HG03108 (cell line): ENCODE results near the gene PATZ1.

Experiments
- ATAC-seq: cut with Tn5 transposase; IDR thresholded peaks from one replicate; pipeline ENCODE4 v1.9.1; 2021; ENCODE audit warnings: moderate library complexity; ENCODE audit not compliant: unreplicated experiment

PATZ1 gene

DNA sequence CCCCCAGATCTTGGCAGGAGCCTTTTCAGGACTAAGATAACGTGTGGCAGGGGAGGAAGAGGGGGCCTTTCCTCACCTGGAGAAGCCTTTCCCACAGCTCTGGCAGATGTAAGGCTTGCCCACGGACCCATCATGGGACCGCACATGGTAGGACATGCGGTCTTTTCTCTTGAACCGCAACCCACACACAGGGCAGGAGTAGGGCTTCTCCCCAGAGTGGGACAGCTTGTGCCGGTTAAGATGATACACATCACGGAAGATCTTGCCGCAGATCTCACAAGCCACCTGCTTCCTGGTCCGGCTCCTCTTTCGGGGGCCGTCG lies 1.9 kb downstream of the PATZ1 start:
- no peak for ATAC-seq

GRCh38 chr22:31343235-31344191 lies 2.6 kb downstream of the PATZ1 start:
- no peak for ATAC-seq

GRCh38 chr22:31342389-31343140 lies 3.6 kb downstream of the PATZ1 start:
- no peak for ATAC-seq

DNA sequence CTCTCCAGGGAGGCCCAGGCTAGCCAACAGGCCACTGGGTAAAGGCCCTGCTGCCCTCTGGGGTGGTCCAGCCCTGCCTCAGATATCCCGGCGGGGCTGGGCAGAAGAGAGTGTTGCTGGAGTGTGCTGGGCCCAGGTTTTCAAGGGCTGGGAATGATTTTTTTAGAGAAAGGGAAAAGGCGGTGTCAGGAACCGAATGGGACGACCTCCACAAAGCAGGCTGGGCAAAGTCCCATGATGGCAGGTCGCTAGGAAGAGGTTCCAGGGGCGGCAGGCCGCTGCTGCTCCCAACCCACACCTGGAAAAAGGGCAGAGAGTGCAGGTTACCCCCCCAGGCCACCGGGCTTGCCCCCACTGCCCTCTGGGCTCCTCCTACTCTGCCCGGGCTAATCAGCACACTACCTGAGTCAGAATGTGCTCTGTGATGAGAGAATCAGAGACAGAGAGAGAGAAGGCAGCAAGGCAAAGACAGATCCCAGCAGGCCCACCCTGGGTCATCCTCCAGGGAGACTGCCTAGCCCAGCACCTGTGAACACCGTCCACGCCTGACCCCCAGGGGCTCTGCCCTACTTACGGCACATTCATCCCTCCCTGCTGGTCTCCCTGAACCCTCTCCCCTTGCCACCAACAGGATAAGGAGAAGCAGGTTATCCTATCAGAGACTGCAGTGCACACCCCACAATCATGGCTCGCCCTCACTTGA lies 4.6 kb downstream of the PATZ1 start:
- ATAC-seq = no peak

GRCh38 chr22:31340765-31341247 lies 5.3 kb downstream of the PATZ1 start:
- no peak for ATAC-seq

DNA sequence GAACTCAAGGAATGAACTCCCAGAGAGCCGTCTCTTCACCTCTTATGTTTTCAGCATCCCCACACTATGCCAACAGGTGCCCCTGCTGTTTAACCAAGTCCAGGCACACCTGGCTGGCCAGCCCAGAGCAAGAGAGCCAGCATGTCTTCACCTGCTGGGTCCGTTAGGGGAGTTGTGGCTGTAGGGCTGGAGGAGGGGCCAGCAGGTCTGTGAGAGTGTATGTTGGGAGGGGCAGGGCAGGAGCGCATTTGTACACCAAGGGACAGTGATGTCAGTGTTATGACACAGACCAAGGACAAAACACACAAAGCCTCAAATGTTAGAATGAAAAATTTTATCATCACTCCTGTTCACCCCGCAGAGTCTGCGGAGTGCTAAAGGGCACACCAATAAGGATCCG lies 5.8 kb downstream of the PATZ1 start:
- ATAC-seq = no peak

- no peak for ATAC-seq
Measured at GRCh38 chr22:31339148-31339832, 6.9 kb downstream of the PATZ1 start.

GRCh38 chr22:31337178-31337577 lies 9.0 kb downstream of the PATZ1 start:
- no peak for ATAC-seq

DNA sequence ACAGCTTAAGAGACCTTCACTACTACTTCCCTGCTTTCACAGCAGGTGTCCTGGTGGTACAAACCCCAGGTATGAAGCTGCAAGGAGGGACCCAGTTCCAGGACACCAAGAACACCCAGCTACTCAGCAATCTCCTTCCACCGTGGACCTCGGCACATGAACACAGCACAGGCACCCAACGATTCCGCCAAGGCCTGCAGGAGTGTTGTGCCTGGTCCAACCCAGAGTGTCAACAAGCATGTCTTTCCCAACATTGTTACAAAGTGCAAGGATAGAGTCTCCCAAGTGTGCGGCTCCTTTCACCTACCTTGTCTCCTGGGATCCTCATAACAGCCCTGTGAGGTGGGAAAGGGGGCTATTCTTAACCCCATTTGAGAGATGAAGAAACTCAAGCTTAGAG lies 11.8 kb downstream of the PATZ1 start:
- no peak for ATAC-seq

GRCh38 chr22:31333641-31334040 lies 12.5 kb downstream of the PATZ1 start:
- ATAC-seq = no peak

DNA sequence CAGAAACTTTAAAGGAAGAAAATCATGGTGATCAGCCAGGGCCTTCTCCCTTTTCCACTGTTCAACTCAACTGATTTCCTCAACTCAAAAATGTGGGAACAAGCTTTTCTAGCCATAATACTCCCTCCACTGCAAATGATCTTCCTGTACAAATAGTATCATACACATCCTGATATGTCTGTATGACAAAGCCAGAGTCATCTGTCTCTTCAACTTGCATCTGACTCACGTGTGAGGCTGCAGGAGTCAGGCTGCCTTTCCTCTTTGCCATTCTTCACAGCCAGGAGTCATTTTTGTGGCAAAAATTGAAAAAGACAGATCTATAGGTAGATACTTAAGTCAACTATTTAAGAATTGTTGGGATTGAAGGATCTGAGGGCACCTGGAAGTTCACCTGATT lies 13.3 kb downstream of the PATZ1 start:
- ATAC-seq = no peak

GRCh38 chr22:31332010-31332409 lies 14.1 kb downstream of the PATZ1 start:
- no peak for ATAC-seq

DNA sequence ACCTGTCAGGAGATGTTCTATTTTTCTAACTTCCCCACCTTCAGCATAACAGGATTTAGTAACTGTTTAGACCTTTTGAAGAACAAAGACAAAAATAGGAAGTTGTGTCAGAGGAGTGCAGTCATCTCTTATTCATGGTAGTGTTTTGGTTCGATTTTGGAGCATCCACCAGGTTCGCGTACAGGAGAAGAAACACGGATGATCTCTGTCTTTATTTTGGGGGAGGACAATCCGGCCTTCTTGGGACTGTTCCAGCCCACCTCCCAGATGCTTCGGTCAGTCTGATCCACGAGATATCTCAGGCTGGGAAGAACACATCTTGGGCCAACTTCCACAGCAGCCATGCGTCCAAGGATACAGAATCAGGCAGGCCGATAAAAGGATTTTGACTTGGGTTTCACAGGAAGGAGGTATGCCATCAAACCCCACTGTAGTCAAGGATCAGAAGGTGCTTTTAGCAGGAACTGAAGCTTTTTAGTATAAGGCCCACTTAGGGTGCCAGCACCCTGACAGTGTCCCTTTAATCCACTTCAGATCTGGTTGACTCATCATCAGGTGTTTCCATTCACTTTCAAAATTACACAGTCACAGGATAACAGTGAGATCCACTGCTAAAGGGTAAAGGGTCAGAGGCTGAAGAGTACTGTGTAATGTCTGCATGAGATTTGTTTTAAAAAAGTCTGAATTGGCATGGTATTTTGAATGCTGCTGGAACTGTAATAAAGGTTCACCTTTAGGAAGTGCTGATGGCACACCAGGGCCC lies 16.5 kb downstream of the PATZ1 start:
- no peak for ATAC-seq

DNA sequence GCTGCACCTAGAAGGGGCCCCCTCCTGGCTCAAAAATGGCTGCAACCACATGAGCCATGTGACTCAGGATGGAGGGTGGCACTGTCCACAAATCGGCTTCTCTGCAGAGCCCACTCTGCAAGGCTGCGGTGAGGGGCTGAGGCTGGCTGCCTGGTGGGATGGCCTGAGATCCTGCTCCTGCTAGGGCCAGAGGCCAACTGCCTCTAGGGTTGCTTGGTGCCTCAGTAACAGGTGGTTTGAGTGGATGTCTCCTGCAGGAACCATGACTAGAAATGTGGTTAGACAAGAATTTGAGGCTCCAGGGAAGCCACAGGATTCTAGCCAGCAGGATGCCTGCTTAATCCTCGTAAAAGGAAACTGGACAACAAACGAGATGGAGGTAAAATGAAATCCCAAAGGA lies 17.1 kb downstream of the PATZ1 start:
- no peak for ATAC-seq

DNA sequence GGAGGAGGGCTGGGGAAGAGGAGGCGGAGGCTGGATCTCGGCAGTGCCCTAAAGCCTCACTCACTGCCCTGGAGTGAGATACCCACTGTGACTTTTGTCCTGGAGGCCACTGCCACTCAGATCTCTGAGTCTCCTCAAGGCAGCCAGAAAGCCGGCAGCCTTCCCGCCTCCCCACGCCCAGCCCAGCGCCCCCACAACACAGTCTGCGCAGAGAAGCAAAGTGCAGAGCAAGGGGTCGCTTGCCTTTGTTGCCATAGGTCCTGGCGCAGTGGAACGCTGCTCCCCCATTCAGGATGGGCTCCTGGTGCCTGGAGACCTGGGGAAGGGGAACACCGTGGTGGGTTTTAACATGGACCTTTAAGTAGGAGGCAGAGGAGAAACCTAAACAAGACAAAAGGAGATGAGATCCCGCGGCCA lies 17.6 kb downstream of the PATZ1 start:
- no peak for ATAC-seq

GRCh38 chr22:31327806-31328543 lies 18.2 kb downstream of the PATZ1 start:
- no peak for ATAC-seq

- ATAC-seq = no peak
Measured at GRCh38 chr22:31326877-31327276, 19.3 kb downstream of the PATZ1 start.

DNA sequence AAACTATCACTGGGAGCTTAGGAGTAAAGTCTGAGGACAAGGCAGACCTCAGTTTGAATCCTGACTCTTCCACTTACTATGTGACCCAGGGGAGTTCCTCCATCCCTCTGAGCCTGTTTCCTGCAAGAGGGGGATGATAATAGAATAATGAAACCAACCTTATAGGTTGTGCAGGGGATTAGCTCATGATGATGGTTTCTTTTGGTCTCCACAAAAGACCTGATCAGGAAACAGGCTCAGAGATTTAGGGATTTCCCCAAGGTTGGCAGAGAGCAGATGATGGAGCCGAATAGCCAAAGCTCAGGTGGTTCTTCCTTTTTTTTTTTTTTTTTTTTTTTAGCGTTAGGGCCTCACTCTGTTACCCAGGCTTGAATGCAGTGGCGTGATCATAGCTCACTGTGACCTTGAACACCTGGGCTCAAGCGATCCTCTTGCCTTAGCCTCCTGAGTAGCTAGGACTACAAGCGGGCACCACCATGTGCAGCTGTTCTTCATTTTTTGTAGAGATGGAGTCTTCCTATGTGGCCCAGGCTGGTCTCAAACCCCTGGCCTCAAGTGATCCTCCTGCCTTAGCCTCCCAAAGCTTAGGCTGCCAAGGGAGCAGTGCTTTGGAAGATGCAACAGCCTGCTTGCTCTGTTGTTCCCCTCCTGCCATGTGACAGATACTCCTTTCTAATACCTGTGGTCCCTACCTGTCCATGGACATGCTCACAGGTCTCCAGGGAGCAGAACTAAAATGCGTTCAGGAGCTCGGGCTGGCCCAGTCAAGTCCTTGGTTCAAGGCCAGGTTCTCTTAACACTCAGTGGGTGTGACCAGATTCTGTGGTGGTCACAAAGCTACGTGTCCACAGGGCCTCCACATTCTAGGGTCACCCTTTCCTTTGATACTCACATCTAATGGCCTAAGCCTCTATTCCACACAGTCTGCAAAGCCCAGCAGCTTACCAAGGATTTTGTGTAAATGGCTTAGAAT lies 22.3 kb downstream of the PATZ1 start:
- ATAC-seq = no peak
